ENCODE data around the gene MRPL54.

The MRPL54 gene

DNA sequence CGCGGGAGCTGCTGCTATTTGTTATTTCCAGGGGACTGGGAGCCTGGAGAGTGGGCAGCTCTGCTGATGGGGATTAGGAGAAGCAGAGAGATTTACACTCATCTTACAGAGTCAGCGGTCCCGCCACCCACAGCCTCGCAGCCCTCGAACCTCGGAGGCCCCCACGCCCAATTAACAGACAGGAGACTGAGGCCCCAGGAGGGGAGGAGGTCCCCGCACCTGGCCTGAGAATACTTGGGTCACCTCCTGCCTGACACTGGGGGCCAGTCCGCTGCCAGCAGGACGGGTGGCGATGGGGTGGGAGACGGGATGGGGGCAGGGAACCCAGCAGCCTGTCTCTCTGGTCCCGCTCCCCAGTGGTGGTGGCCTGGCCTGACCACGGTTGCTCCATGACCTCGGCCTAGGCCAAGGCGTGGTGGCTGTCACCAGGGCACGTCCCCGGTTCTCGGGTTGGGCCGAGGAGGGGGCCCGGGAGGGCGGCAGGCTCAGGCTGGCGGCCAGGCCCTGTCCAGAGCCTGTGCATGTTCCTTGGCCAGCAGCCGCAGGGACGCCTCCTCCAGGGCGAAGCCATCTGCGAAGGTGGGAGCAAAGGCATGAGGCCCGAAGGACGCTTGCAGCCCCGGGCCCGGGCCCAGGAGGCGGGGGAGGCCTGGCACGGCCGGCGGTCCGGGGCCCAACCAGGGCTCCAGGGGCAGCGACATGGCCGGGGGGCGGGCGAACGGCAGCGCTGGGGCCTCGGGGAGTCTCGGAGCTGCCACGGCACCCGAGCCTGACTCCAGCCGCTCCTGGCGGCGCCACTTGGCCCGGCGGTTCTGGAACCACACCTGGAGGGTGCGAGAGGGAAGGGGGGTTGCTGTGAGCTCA is 7.9 kb downstream of the MRPL54 start:
- H3K27ac ChIP-seq (ENCODE audit: low read depth, low read length) = no peak overlapping the region
- no peak overlapping the region for H3K4me3 ChIP-seq (ENCODE audit: low read depth, low read length)
- H3K27me3 ChIP-seq (ENCODE audit: insufficient read depth, low read length) = no peaks in the 10 kb centered on the region
- H3K36me3 ChIP-seq (ENCODE audit: insufficient read depth, low read length) = no peaks in the 10 kb centered on the region
- no peaks in the 10 kb centered on the region for H3K79me2 ChIP-seq (ENCODE audit: control insufficient read depth, insufficient read depth, low read length, unreplicated experiment)
- H3K4me1 ChIP-seq (ENCODE audit: control insufficient read depth, insufficient read depth, low read length, unreplicated experiment) = no peaks in the 10 kb centered on the region
- H2AFZ ChIP-seq (ENCODE audit: low read length, unreplicated experiment) = no peak overlapping the region

DNA sequence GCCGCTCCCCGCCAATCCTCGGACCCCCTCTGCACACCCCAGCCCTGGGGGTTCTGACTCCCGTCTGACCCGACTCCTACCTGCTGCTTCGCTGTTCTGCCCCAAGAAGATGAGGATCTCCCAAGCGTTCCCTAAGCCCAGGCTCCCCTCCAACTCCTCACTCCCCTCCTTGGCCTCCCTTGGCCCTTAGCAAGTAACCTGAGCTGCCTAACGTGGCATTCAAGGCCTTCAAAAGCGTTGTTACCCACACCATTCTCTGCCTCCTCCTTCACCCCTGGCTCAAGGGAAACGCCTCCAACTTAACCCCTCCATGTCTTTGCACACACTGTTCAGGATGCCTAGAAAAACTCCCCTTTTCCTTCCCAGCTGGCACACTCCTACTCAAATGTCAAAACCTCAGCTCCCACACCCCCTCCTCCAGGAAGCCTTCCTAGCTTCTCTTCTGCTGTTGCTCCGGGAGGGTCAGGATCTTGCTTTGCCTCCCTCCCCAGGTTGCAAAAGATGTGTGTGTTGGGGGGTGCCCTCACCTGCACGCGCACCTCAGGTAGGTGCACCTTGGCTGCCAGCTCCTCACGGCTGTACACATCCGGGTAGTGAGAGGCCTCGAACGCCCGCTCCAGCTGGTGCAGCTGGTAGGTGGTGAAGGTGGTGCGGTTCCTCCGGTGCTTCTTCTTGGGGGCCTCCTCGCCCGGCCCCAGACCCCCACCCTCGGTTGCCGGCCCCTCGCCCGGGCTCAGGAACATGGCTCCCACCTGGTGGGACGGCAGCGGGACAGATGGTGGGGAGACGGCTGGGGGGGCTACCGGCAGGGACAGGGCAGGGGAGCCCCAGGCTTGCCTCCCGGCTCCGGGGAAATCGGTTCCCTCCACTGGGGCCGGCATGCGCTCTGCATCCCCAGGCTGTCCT is 8.8 kb downstream of the MRPL54 start:
- no peaks in the 10 kb centered on the region for H3K36me3 ChIP-seq (ENCODE audit: insufficient read depth, low read length)
- H2AFZ ChIP-seq (ENCODE audit: low read length, unreplicated experiment) = no peak overlapping the region
- H3K4me3 ChIP-seq (ENCODE audit: low read depth, low read length) = no peak overlapping the region
- H3K79me2 ChIP-seq (ENCODE audit: control insufficient read depth, insufficient read depth, low read length, unreplicated experiment) = no peaks in the 10 kb centered on the region
- no peaks in the 10 kb centered on the region for H3K27me3 ChIP-seq (ENCODE audit: insufficient read depth, low read length)
- H3K4me1 ChIP-seq (ENCODE audit: control insufficient read depth, insufficient read depth, low read length, unreplicated experiment) = no peaks in the 10 kb centered on the region
- no peak overlapping the region for H3K27ac ChIP-seq (ENCODE audit: low read depth, low read length)

DNA sequence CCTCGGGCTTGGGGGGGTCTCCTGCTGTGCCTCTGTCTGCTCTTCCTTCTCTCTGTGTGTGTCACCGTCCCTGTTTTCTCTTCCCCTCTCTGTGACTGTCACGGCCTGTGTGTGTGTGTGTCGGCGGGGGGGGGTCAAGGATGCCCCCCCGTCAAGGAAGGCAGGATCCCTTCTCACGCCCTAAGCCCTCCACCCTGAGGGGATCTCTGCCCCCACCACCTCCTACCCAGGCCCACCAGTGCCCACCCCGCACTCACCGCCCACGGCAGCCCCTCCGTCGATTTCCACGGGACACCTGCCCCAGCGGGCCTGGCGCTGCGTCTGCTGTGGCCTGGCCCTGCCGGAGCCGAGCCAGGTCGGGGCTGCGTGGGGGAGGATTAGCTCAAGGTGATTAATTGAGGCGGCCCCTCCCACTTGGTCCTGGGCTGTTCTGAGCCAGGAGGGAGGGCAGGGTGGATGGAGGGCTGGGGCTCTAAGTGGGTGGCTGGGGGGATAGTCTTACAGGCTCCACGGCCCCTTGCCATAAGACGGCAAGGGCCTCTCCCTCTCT is 9.5 kb downstream of the MRPL54 start, which contains the start of gene RAX2:
Gene RAX2, minus strand, starts transcription at position 323 of the 550 bp plus-strand sequence. CDS start 486 bp downstream, outside the sequence.
- H3K27ac ChIP-seq (ENCODE audit: low read depth, low read length) = no peak within 1 kb of the TSS
- no peaks in the 10 kb centered on the region for H3K79me2 ChIP-seq (ENCODE audit: control insufficient read depth, insufficient read depth, low read length, unreplicated experiment)
- H3K36me3 ChIP-seq (ENCODE audit: insufficient read depth, low read length) = no peaks in the 10 kb centered on the region
- no peak within 1 kb of the TSS for H2AFZ ChIP-seq (ENCODE audit: low read length, unreplicated experiment)
- H3K27me3 ChIP-seq (ENCODE audit: insufficient read depth, low read length) = no peaks in the 10 kb centered on the region
- no peaks in the 10 kb centered on the region for H3K4me1 ChIP-seq (ENCODE audit: control insufficient read depth, insufficient read depth, low read length, unreplicated experiment)
- no peak within 1 kb of the TSS for H3K4me3 ChIP-seq (ENCODE audit: low read depth, low read length)

DNA sequence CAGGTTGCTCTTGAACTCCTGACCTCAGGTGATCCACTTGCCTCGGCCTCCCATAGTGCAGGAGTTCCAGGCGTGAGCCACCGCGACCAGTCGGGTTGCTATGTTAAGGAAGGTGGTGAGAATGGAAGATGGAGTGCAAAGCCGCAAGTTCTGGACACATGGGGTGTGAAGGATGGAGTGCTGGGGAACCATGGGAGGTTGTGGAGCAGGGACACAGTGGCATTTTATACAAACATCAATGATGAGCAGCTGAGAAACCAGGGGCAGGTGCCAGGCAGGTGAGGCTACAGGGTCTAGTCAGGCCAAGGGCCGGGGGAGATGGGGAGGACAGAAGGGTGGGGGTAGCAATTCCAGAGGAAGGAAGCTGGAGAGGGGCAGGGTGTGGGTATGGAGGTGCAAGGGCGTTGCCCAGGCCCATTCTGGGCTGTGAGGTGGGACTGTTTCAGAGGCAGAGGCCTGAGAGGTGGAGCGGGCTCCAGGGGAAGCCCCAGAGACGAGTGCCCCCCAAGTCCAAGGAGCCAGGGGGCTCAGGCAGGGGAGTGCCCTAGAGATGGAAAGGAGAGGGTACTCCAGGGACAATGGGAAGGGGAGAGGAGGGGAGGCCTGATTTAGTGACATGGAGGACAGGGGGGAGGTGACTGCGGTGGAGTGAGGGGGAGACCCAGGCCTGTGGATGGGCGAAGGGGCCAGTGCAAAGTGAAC is 11.5 kb downstream of the MRPL54 start:
- no peaks in the 10 kb centered on the region for H3K36me3 ChIP-seq (ENCODE audit: insufficient read depth, low read length)
- H3K27me3 ChIP-seq (ENCODE audit: insufficient read depth, low read length) = no peaks in the 10 kb centered on the region
- H3K27ac ChIP-seq (ENCODE audit: low read depth, low read length) = no peak overlapping the region
- no peak overlapping the region for H2AFZ ChIP-seq (ENCODE audit: low read length, unreplicated experiment)
- H3K4me1 ChIP-seq (ENCODE audit: control insufficient read depth, insufficient read depth, low read length, unreplicated experiment) = no peaks in the 10 kb centered on the region
- H3K79me2 ChIP-seq (ENCODE audit: control insufficient read depth, insufficient read depth, low read length, unreplicated experiment) = no peaks in the 10 kb centered on the region
- H3K4me3 ChIP-seq (ENCODE audit: low read depth, low read length) = no peak overlapping the region

DNA sequence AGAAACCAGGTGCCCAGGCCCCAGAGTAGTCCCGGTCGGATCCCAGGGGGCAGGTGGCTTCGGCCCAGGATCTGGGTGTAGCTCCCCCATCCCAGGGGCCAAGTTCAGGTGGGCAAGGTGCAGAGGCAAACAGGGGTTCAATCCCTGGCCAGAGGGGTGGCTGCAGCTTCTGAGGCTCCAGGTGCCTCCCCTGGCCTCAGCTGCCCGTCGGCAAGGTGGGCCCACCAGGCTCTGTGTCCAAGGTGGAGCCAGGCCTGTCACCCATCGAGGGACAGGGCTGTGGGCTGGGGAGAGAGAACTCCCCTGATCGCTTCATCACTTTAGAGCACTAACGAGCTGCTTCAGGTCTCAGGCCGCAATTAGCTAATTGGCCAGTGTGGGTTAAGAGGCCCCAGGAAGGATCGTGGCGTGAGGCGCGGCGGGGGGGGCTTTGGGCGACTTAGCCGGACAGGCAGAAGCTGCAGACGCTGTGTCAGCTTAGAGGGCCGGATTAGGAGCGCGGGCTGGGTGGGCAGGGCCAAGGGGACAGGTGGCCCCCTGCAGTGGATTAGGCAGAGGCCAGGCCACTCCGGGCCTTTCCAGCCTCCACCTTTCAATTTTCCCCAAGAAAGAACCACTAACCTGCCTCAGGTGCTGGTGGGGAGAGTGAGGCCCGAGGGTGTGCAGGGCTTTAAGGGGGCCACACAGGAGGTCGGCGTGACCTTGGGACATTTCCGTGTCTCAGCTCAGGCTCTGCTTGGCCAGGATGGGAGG is 12.3 kb downstream of the MRPL54 start:
- Histone ChIP-seq H3K4me3 (ENCODE audit: low read depth, low read length) (no peak overlapping the region), H3K36me3 (ENCODE audit: insufficient read depth, low read length) (no peaks in the 10 kb centered on the region), H3K27me3 (ENCODE audit: insufficient read depth, low read length) (no peaks in the 10 kb centered on the region), H3K79me2 (ENCODE audit: control insufficient read depth, insufficient read depth, low read length, unreplicated experiment) (no peaks in the 10 kb centered on the region), H2AFZ (ENCODE audit: low read length, unreplicated experiment) (no peak overlapping the region), H3K4me1 (ENCODE audit: control insufficient read depth, insufficient read depth, low read length, unreplicated experiment) (no peaks in the 10 kb centered on the region), H3K27ac (ENCODE audit: low read depth, low read length) (no peak overlapping the region)

DNA sequence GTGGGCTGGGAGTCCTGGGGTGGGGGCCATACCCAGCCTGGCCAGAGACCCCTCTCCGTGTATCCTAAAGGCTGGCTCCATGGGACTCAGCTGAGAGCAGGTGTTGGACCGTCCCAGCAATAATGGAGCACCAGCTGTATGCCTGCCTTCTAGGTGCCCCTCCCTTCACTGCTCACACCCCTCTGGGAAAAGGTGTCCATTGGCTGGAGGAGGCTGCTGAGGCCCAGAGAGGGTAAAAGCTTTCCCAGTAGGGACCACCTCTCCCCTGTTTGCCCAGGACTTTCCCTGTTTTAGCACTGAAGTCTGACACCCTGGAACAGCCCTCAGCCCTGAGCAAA is 12.9 kb downstream of the MRPL54 start:
- no peaks in the 10 kb centered on the region for H3K36me3 ChIP-seq (ENCODE audit: insufficient read depth, low read length)
- no peaks in the 10 kb centered on the region for H3K27me3 ChIP-seq (ENCODE audit: insufficient read depth, low read length)
- H2AFZ ChIP-seq (ENCODE audit: low read length, unreplicated experiment) = no peak overlapping the region
- H3K27ac ChIP-seq (ENCODE audit: low read depth, low read length) = no peak overlapping the region
- H3K4me3 ChIP-seq (ENCODE audit: low read depth, low read length) = no peak overlapping the region
- H3K4me1 ChIP-seq (ENCODE audit: control insufficient read depth, insufficient read depth, low read length, unreplicated experiment) = no peaks in the 10 kb centered on the region
- no peaks in the 10 kb centered on the region for H3K79me2 ChIP-seq (ENCODE audit: control insufficient read depth, insufficient read depth, low read length, unreplicated experiment)

DNA sequence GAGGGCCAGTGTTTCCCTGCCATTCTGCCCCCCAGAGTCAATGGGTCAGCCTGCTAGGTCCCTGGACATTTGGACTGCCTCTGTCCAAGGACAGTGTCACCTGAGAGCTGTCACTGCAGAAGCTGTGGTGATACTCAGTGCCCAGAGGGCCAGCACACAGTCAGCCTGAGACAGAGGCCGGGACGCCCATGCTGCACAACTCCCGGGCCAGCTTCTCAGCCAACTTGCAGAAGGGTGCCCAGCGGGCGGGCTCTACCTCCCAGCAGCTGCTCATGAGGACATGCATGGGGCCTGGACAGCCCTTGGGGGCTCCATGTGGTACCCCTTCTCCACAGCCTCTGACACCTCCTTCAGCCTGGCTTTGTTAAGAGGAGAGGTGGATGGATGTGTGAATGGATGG is 13.3 kb downstream of the MRPL54 start:
- H3K4me1 ChIP-seq (ENCODE audit: control insufficient read depth, insufficient read depth, low read length, unreplicated experiment) = no peaks in the 10 kb centered on the region
- H3K27me3 ChIP-seq (ENCODE audit: insufficient read depth, low read length) = no peaks in the 10 kb centered on the region
- H2AFZ ChIP-seq (ENCODE audit: low read length, unreplicated experiment) = no peak overlapping the region
- no peak overlapping the region for H3K27ac ChIP-seq (ENCODE audit: low read depth, low read length)
- H3K4me3 ChIP-seq (ENCODE audit: low read depth, low read length) = no peak overlapping the region
- no peaks in the 10 kb centered on the region for H3K79me2 ChIP-seq (ENCODE audit: control insufficient read depth, insufficient read depth, low read length, unreplicated experiment)
- H3K36me3 ChIP-seq (ENCODE audit: insufficient read depth, low read length) = no peaks in the 10 kb centered on the region

DNA sequence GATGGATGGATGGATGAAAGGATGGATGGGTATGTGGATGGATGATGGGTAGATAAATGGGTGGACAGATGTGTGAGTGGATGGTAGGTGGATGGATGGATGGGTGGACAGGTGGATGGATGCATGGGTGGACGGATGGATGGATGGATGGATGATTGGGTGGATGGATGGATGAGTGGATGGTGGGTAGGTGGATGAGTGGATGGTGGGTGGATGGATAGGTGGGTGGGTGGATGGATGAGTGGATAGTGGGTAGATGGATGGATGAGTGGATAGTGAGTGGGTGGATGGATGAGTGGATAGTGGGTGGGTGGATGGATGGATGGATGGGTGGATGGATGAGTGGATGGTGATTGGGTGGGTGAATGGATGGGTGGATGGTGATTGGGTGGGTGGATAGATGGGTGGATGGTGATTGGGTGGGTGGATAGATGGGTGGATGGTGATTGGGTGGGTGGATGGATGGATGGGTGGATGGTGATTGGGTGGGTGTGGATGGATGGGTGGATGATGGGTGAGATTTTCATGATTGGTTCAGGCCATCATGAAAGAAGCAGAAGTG is 14.1 kb downstream of the MRPL54 start:
- H3K27ac ChIP-seq (ENCODE audit: low read depth, low read length) = no peak overlapping the region

DNA sequence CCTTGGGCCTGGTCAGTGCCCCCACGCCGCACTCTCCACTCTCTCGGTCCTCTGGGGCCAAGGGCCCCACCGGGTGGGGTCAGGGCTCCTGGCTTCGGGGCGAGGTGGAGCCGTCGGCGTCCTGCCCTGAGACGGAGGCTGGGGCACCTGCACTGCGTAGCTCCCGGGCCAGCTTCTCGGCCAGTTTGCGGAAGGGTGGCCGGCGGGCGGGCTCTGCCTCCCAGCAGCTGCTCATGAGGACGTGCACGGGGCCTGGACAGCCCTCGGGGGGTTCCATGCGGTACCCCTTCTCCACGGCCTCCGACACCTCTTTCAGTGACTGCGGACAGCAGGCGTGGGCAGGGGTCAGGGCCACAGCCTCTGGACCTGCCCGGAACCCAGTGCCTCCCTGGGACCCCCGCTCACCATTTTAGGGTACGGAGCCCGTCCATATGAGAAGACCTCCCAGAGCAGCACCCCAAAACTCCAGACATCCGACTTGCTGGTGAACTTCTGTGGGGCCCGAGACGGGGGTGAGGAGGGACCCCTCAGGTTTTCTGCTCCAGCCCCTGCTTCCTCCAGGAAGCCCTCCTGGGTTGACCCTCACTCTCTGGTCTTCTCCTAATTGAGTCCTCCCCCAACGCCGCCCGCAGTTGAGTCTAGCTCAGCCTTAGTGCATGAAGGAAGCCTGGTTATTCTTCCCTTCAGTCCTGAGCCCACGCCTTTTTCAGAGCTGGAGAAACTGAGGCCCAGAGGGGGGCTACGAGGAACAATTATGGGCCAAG is 15.8 kb downstream of the MRPL54 start:
- Histone ChIP-seq H3K79me2 (ENCODE audit: control insufficient read depth, insufficient read depth, low read length, unreplicated experiment) (no peaks in the 10 kb centered on the region), H3K27me3 (ENCODE audit: insufficient read depth, low read length) (no peaks in the 10 kb centered on the region), H2AFZ (ENCODE audit: low read length, unreplicated experiment) (no peak overlapping the region), H3K4me1 (ENCODE audit: control insufficient read depth, insufficient read depth, low read length, unreplicated experiment) (no peaks in the 10 kb centered on the region), H3K36me3 (ENCODE audit: insufficient read depth, low read length) (no peaks in the 10 kb centered on the region), H3K4me3 (ENCODE audit: low read depth, low read length) (no peak overlapping the region), H3K27ac (ENCODE audit: low read depth, low read length) (no peak overlapping the region)

More for the DNA sequence above, 14.1 kb downstream of the MRPL54 start:
- Histone ChIP-seq H2AFZ (ENCODE audit: low read length, unreplicated experiment) (no peak overlapping the region), H3K4me1 (ENCODE audit: control insufficient read depth, insufficient read depth, low read length, unreplicated experiment) (no peaks in the 10 kb centered on the region), H3K27me3 (ENCODE audit: insufficient read depth, low read length) (no peaks in the 10 kb centered on the region), H3K79me2 (ENCODE audit: control insufficient read depth, insufficient read depth, low read length, unreplicated experiment) (no peaks in the 10 kb centered on the region), H3K36me3 (ENCODE audit: insufficient read depth, low read length) (no peaks in the 10 kb centered on the region), H3K4me3 (ENCODE audit: low read depth, low read length) (no peak overlapping the region)
